ENCODE measurements around the gene OTOF. TPM values are rescaled to one million over a fixed set of nuclear protein-coding genes. Genes with fewer than 3 reads are reported as not detected.

OTOF gene
- total and polyA plus RNA-seq, 2 experiments from 2014 or later: 0.21 to 0.23 TPM

GRCh38 chr2:26456440-26457250, 21.3 kb downstream of the OTOF start:
- DNase-seq (ENCODE audit: low spot score) (no peak), ATAC-seq (no peak)
- TF ChIP-seq EZH2 (IDR thresholded peaks at IDR 0.05; ENCODE audit: low read depth, unreplicated experiment) (no peak), CREB1 (CRISPR knock-in tag; IDR thresholded peaks at IDR 0.05; ENCODE audit: low read depth) (no peak), STAT1 (IDR thresholded peaks at IDR 0.05; ENCODE audit: unreplicated experiment) (no peak), ZNF331 (CRISPR knock-in tag; IDR thresholded peaks at IDR 0.05; ENCODE audit: low read depth) (no peak), EZH2phosphoT487 (IDR thresholded peaks at IDR 0.05; ENCODE audit: unreplicated experiment) (no peak), ZNF462 (CRISPR knock-in tag; IDR thresholded peaks at IDR 0.05) (no peak), CTCF (conservative IDR thresholded peaks at IDR 0.05; ENCODE audit: low read depth in 2 of 2) (no peak), ZNF114 (CRISPR knock-in tag; IDR thresholded peaks at IDR 0.05) (no peak), POLR2AphosphoS5 (IDR thresholded peaks at IDR 0.05; ENCODE audit: low read depth) (no peak), JUNB (IDR thresholded peaks at IDR 0.05; ENCODE audit: unreplicated experiment) (no peak), NANOG (IDR thresholded peaks at IDR 0.05; ENCODE audit: borderline replicate concordance) (no peak)
- TF ChIP-seq, protein P1, sequence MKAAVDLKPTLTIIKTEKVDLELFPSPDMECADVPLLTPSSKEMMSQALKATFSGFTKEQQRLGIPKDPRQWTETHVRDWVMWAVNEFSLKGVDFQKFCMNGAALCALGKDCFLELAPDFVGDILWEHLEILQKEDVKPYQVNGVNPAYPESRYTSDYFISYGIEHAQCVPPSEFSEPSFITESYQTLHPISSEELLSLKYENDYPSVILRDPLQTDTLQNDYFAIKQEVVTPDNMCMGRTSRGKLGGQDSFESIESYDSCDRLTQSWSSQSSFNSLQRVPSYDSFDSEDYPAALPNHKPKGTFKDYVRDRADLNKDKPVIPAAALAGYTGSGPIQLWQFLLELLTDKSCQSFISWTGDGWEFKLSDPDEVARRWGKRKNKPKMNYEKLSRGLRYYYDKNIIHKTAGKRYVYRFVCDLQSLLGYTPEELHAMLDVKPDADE (IDR thresholded peaks at IDR 0.05): no peak
- TF ChIP-seq, protein P2, sequence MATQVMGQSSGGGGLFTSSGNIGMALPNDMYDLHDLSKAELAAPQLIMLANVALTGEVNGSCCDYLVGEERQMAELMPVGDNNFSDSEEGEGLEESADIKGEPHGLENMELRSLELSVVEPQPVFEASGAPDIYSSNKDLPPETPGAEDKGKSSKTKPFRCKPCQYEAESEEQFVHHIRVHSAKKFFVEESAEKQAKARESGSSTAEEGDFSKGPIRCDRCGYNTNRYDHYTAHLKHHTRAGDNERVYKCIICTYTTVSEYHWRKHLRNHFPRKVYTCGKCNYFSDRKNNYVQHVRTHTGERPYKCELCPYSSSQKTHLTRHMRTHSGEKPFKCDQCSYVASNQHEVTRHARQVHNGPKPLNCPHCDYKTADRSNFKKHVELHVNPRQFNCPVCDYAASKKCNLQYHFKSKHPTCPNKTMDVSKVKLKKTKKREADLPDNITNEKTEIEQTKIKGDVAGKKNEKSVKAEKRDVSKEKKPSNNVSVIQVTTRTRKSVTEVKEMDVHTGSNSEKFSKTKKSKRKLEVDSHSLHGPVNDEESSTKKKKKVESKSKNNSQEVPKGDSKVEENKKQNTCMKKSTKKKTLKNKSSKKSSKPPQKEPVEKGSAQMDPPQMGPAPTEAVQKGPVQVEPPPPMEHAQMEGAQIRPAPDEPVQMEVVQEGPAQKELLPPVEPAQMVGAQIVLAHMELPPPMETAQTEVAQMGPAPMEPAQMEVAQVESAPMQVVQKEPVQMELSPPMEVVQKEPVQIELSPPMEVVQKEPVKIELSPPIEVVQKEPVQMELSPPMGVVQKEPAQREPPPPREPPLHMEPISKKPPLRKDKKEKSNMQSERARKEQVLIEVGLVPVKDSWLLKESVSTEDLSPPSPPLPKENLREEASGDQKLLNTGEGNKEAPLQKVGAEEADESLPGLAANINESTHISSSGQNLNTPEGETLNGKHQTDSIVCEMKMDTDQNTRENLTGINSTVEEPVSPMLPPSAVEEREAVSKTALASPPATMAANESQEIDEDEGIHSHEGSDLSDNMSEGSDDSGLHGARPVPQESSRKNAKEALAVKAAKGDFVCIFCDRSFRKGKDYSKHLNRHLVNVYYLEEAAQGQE (IDR thresholded peaks at IDR 0.05; ENCODE audit: unreplicated experiment): no peak
- Histone ChIP-seq H3K27me3 (ENCODE audit: insufficient read depth) (no peaks in the 10 kb centered on the region), H3K79me2 (replicated peaks; ENCODE audit: insufficient read depth) (no peaks in the 10 kb centered on the region), H3K9me2 (ENCODE audit: insufficient read depth) (no peaks in the 10 kb centered on the region), H3K4me3 (no peak overlapping the region), H3K27ac (ENCODE audit: low read depth) (no peak overlapping the region), H3K4me1 (ENCODE audit: insufficient read depth) (no peaks in the 10 kb centered on the region), H3K4me2 (no peak overlapping the region), H2AFZ (no peak overlapping the region), H4K20me1 (replicated peaks; ENCODE audit: insufficient read depth) (no peaks in the 10 kb centered on the region), H3K36me3 (ENCODE audit: insufficient read depth) (no peaks in the 10 kb centered on the region), H3F3A (replicated peaks; ENCODE audit: low read depth) (no peaks in the 10 kb centered on the region)
- H3K27me3 Mint-ChIP-seq (ENCODE audit: insufficient read depth, low read depth, poor library complexity): peaks cover 16% of the 10 kb centered on the region
- H3K27ac Mint-ChIP-seq: no peak overlapping the region
- no peaks in the 10 kb centered on the region for H3K36me3 Mint-ChIP-seq (ENCODE audit: low read depth)
- no peaks in the 10 kb centered on the region for H3K9me3 Mint-ChIP-seq
- H3K4me1 Mint-ChIP-seq: peaks cover 6% of the 10 kb centered on the region; the same call in 1 of the 3 replicates
- no peak overlapping the region for H3K4me3 Mint-ChIP-seq

Measured in GM23338 (cell line).